Right lobe of liver (tissue), 6 donors: ENCODE results near the gene PTPRN2. TPM values are rescaled to one million over a fixed set of nuclear protein-coding genes. Genes with fewer than 3 reads are reported as not detected.
"Not testable (repeated sequence)": the region's sequence is repeated elsewhere in the genome, so short reads cannot be mapped to it uniquely, and the experiment has no call there.

Experiments
- ATAC-seq, 4 donors: fragments of 200-7000 bp; cut with Tn5 transposase; one replicate each; pipeline ENCODE4 v1.9.1; 2020; ENCODE audit warnings: mild to moderate bottlenecking in 4 of 4, moderate library complexity in 4 of 4
- DNase-seq, 3 donors: peaks; one replicate each; pipeline ENCODE4 v3.0.0-alpha.2; 2020
- H3K27ac ChIP-seq, 3 donors: fragments of 200-600 bp; one replicate each; pipeline ENCODE4 v1.8.0; 2022
- H3K27me3 ChIP-seq, 2 donors: fragments of 200-600 bp; one replicate each; pipeline ENCODE4 v1.8.0; 2022
- H3K36me3 ChIP-seq, 4 donors: fragments of 200-600 bp; sonication (generic) in 1 of 4; one replicate each; pipeline versions ENCODE4 v1.5.1 to v1.8.0; 2017 to 2022; ENCODE audit warnings: control low read depth in 1 of 4
- H3K4me1 ChIP-seq, 4 donors: fragments of 200-600 bp; sonication (generic) in 1 of 4; one replicate each; pipeline versions ENCODE4 v1.5.1 to v1.8.0; 2017 to 2022; ENCODE audit warnings: control low read depth in 1 of 4
- H3K4me3 ChIP-seq, 3 donors: fragments of 200-600 bp; one replicate each; pipeline ENCODE4 v1.8.0; 2022
- H3K9me3 ChIP-seq, 4 donors: fragments of 200-600 bp; sonication (generic) in 1 of 4; one replicate each; pipeline versions ENCODE4 v1.5.1 to v1.8.0; 2017 to 2022; ENCODE audit warnings: control low read depth in 1 of 4
- POLR2A ChIP-seq: fragments of 450-650 bp; IDR thresholded peaks from one replicate; pipeline ENCODE4 v1.6.1; 2017; ENCODE audit warnings: antibody characterized with exemption, mild to moderate bottlenecking
- WGBS: methylation state at CpG from one replicate; pipeline ENCODE4 v1.1.6; 2018; ENCODE audit warnings: low coverage, low lambda C conversion rate; ENCODE audit not compliant: insufficient coverage; ENCODE audit errors: missing lambda C conversion rate; 5-methylcytosine and 5-hydroxymethylcytosine counted together
- intact Hi-C, 2 donors: fragments of 100-400 bp; cut with DNase I; formaldehyde crosslinking; loops; one replicate each; pipeline versions ENCODE4 v1.11.2 to v1.14.1; 2022
- total RNA-seq, 6 experiments: library from RNA; depleted of rRNA in 2 of 6; stranded (reverse); fragments of >200 nt in 2 of 6; fragmentation: NEBNext Ultra II Directional in 3 of 6; extraction: Animal tissue kit (Norgen Biotek cat#: 25700) in 3 of 6; gene quantifications; one replicate each; pipeline versions ENCODE4 v1.1.0 to v1.2.4, GENCODE V29; 2016 to 2023
- TF ChIP-seq, protein P1 (sequence below), 4 donors: fragments of 200-600 bp in 3 of 4; fragments of 450-650 bp in 1 of 4; IDR thresholded peaks; one replicate each; pipeline versions ENCODE4 v1.5.1 to v1.8.0; 2016 to 2022; ENCODE audit warnings: antibody characterized with exemption in 4 of 4, mild to moderate bottlenecking in 2 of 4
- donor health status: DM: no; HTN: yes; CAD: no.
- donor health status: DM: no; HTN: no; CAD: no.
- donor health status: DM: no; HTN: no; CAD: no.
- donor health status: DM: no; HTN: yes; CAD: no.
- donor health status: DM: no; HTN: yes; CAD: no.

Gene PTPRN2
- total RNA-seq, 6 experiments from 2014 or later: 0.15 to 0.87 (median 0.67) TPM

DNA sequence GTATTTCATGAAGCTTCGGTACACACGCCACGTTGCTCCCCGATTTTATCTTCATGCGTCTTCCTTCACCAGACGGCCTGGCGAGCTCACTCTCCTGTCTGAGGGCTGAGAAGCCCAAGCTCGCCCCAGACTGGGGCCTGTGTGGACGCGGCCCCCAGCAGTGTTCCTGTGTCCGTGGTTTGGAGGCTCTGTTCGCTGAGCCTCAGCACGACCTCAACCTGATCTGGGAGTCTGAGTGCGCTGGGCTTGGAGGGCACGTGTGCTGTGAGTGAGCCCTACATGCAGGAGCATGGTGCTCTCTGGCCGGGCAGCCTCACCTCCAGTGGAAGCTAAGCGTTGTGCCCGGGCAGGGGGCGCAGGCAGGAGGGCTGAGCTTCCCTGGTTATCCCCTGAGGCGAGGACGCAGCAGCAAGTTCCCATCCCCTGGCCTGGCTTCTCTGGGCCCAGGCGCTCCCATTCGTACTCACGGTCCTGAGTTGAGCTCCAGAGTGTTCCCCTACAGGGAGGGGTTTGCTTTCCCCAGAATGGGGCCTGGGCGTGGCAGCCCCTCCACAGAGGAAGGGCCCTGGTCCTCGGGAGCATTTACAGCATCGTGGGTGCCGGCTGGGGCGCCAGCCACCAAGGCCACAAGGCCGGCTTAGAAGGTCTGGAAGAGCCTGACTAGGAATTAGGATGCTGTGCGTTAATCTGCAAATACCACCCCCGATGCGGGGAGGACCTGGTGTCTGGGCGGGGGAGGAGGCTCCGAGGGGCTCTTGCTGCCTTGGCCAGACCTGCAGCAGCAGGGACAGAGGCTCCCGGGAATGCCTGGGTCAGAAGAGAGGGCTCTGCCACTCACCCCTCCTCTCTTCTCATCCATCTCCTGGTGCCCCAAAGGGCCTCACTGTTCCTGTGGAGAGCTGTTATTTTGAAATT, 850.2 kb downstream of the PTPRN2 start:
- DNase-seq (peak in 1 of 3 donors; percentile 14), ATAC-seq (no peak)
- intact Hi-C loops: no loop called here
- Histone ChIP-seq H3K27ac (no peak overlapping the region), H3K9me3 (no peaks in the 10 kb centered on the region), H3K4me1 (no peaks in the 10 kb centered on the region), H3K27me3 (no peaks in the 10 kb centered on the region), H3K4me3 (no peak overlapping the region), H3K36me3 (no peaks in the 10 kb centered on the region)
- TF ChIP-seq POLR2A: no peak
- TF ChIP-seq, protein P1, sequence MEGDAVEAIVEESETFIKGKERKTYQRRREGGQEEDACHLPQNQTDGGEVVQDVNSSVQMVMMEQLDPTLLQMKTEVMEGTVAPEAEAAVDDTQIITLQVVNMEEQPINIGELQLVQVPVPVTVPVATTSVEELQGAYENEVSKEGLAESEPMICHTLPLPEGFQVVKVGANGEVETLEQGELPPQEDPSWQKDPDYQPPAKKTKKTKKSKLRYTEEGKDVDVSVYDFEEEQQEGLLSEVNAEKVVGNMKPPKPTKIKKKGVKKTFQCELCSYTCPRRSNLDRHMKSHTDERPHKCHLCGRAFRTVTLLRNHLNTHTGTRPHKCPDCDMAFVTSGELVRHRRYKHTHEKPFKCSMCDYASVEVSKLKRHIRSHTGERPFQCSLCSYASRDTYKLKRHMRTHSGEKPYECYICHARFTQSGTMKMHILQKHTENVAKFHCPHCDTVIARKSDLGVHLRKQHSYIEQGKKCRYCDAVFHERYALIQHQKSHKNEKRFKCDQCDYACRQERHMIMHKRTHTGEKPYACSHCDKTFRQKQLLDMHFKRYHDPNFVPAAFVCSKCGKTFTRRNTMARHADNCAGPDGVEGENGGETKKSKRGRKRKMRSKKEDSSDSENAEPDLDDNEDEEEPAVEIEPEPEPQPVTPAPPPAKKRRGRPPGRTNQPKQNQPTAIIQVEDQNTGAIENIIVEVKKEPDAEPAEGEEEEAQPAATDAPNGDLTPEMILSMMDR (IDR thresholded peaks at IDR 0.05): no peak
- 64% methylated on average over 11 of the region's 36 CpGs for WGBS

DNA sequence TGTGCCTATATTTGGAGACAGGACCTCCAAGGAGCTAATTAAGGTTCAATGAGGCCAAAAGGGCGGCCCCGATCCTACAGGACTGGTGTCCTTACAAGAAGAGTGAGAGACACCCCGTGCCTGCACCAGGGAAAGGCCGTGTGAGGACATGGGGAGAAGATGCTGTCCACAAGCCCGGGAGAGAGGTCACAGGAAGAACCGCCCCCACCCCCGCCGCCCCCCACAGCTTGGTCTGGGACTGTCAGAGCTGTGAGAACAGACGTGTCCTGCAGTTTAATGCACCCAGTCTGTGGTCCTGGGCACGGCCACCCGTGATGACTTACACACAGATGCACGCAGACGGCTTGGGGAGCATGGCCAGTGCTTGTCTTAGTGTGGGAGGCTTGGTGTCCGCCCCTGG, 851.3 kb downstream of the PTPRN2 start:
- intact Hi-C loops: no loop called here
- ATAC-seq: no peak

DNA sequence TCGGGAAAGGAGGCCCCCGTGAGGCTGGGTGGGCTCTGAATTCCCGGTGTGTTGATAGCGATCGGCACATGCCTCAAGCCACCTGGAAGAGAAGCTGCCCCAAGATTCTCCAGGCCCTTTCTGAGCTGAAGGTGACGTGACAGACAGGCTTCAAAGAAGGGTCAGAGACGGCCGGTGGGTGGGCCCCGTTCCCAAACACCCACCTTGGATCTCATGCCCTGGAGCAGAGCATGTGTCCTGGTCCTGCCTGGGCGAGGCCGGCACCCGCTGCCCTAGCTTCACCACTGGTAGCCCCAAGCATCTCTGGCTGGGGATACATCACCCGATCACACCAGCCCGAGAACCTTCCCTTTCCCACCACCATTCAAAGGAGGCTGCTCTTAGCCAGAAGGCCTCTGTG, 851.8 kb downstream of the PTPRN2 start:
- peak in 1 of 4 donors; percentile 19 for ATAC-seq
- Histone ChIP-seq H3K4me1 (no peaks in the 10 kb centered on the region), H3K27me3 (no peaks in the 10 kb centered on the region), H3K27ac (no peak overlapping the region), H3K36me3 (no peaks in the 10 kb centered on the region), H3K9me3 (no peaks in the 10 kb centered on the region), H3K4me3 (no peak overlapping the region)
- WGBS: no CpG with 5 or more reads among the region's 14 CpGs
- TF ChIP-seq, protein P1 (IDR thresholded peaks at IDR 0.05): no peak
- no peak for TF ChIP-seq POLR2A
- peak in 1 of 3 donors; percentile 11 for DNase-seq
- intact Hi-C loops: no loop called here

More for the DNA sequence above, 851.3 kb downstream of the PTPRN2 start:
- 93% methylated on average over 2 of the region's 14 CpGs for WGBS
- no peaks in the 10 kb centered on the region for H3K9me3 ChIP-seq
- DNase-seq: peak in 1 of 3 donors; percentile 8
- H3K27me3 ChIP-seq: no peaks in the 10 kb centered on the region
- H3K4me1 ChIP-seq: no peaks in the 10 kb centered on the region
- TF ChIP-seq POLR2A: no peak
- TF ChIP-seq, protein P1 (IDR thresholded peaks at IDR 0.05): no peak
- no peaks in the 10 kb centered on the region for H3K36me3 ChIP-seq
- no peak overlapping the region for H3K4me3 ChIP-seq
- H3K27ac ChIP-seq: no peak overlapping the region

DNA sequence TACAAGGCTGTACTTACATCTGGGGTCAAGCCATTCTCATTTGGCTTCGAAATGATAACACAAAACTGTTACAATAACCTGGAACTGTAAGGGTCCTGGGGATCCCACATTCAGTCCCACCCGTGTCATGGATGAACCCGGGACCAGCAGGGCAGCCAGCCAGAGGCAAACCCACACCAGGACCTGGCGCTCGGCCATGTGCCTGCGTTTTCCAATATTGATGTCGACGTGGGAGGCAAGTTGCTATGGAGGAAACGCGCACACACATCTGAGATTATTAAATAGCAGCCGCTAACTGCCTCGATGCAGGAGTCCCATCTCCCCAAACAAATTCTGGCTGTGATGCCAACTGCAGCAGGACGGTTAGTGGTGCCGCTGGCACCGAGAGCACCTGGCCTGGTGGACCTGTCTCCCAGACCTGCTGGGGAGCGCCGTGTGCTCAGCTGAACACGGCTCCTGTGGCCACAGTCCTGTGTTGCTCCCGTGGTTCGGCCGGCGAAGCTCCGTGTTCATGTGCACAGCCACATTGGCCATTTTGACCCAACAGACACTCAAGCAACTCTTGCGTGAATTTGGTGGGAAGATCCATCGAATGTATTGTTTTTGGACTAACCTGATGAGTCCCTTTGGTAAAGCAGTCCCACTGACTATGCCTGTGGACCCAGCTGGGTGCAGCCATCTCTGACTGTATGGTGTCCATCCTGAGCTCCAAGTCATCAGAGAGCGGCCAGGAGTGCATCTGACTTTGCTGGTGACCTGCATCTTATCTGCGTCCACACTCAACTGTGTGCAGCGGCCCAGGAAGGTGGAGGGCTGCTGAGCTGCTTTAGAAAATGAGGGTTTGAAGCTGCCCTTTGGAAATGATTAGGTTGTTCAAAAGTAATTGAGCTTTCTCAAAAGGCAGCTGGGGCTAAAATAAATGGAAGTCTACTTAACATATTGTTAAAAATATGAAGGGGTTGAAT, 852.7 kb downstream of the PTPRN2 start:
- Histone ChIP-seq H3K27me3 (no peaks in the 10 kb centered on the region), H3K27ac (no peak overlapping the region), H3K4me1 (no peaks in the 10 kb centered on the region), H3K9me3 (no peaks in the 10 kb centered on the region), H3K36me3 (no peaks in the 10 kb centered on the region), H3K4me3 (no peak overlapping the region)
- ATAC-seq (no peak), DNase-seq (peak in 1 of 3 donors; percentile 14)
- intact Hi-C loops: no loop called here
- WGBS: 72% methylated on average over 17 of the region's 28 CpGs
- no peak for TF ChIP-seq POLR2A
- TF ChIP-seq, protein P1 (IDR thresholded peaks at IDR 0.05): no peak

DNA sequence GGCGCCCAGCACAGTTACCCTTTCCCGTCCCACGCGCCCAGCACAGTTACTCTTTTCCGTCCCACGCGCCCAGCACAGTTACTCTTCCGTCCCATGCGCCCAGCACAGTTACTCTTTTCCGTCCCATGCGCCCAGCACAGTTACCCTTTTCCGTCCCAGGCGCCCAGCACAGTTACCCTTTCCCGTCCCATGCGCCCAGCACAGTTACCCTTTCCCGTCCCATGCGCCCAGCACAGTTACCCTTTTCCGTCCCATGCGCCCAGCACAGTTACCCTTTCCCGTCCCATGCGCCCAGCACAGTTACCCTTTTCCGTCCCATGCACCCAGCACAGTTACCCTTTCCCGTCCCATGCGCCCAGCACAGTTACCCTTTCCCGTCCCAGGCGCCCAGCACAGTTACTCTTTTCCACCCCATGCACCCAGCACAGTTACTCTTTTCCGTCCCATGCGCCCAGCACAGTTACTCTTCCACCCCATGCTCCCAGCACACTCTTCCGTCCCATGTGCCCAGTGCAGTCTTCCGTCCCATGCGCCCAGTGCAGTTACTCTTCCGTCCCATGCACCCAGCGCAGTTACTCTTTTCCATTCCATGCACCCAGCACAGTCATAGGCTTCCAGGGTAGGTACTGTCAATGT, 853.7 kb downstream of the PTPRN2 start:
- H3K27me3 ChIP-seq, ATAC-seq, H3K36me3 ChIP-seq, H3K4me3 ChIP-seq, H3K9me3 ChIP-seq, H3K27ac ChIP-seq, DNase-seq, H3K4me1 ChIP-seq, intact Hi-C loops: not testable (repeated sequence)
- 77% methylated on average over 26 of the region's 33 CpGs for WGBS
